HG02938 (cell line): ENCODE measurements around the gene HK1.
A peak's percentile ranks its signal among the peaks of the same experiment; 100 is the strongest.
"Not testable (repeated sequence)": the region's sequence is repeated elsewhere in the genome, so short reads cannot be mapped to it uniquely, and the experiment has no call there.

ENCODE experiments used
- ATAC-seq: cut with Tn5 transposase; IDR thresholded peaks from one replicate; pipeline ENCODE4 v1.9.1; 2021; ENCODE audit warnings: mild to moderate bottlenecking, moderate library complexity; ENCODE audit not compliant: unreplicated experiment

The HK1 gene

GRCh38 chr10:69278446-69278963 is at the start of gene HK1:
Gene HK1 (plus strand): TSS chr10:69278496.
- no peak for ATAC-seq

- no peak for ATAC-seq
These were observed 48.7 kb upstream of the HK1 start for GRCh38 chr10:69229616-69229916.

- no peak for ATAC-seq
These were observed 48.2 kb upstream of the HK1 start for GRCh38 chr10:69230128-69230527.

- ATAC-seq, result no peak
These were observed 46.0 kb upstream of the HK1 start for GRCh38 chr10:69232252-69232651.

- ATAC-seq, result no peak
These were observed 45.4 kb upstream of the HK1 start for GRCh38 chr10:69232736-69233480.

- no peak for ATAC-seq
These were observed 43.8 kb upstream of the HK1 start for GRCh38 chr10:69234447-69234846.

GRCh38 chr10:69237528-69238159 is 40.7 kb upstream of the HK1 start:
- peak; percentile 89 for ATAC-seq

- ATAC-seq, result no peak
These were observed 39.2 kb upstream of the HK1 start for GRCh38 chr10:69239136-69239535.

GRCh38 chr10:69239816-69240434 is 38.4 kb upstream of the HK1 start:
- no peak for ATAC-seq

GRCh38 chr10:69240455-69240854 is 37.8 kb upstream of the HK1 start:
- no peak for ATAC-seq

GRCh38 chr10:69241575-69241974 is 36.7 kb upstream of the HK1 start:
- no peak for ATAC-seq

- no peak for ATAC-seq
These were observed 36.0 kb upstream of the HK1 start for GRCh38 chr10:69242040-69242851.

- no peak for ATAC-seq
These were observed 35.5 kb upstream of the HK1 start for GRCh38 chr10:69242852-69243212.

- no peak for ATAC-seq
These were observed 34.5 kb upstream of the HK1 start for GRCh38 chr10:69243817-69244216.

GRCh38 chr10:69246036-69246435 is 32.3 kb upstream of the HK1 start:
- ATAC-seq, result no peak

GRCh38 chr10:69246581-69247312 is 31.5 kb upstream of the HK1 start:
- ATAC-seq, result no peak

GRCh38 chr10:69247313-69247710 is 31.0 kb upstream of the HK1 start:
- no peak for ATAC-seq

GRCh38 chr10:69248117-69248730 is 30.1 kb upstream of the HK1 start:
- no peak for ATAC-seq

- ATAC-seq, result no peak
These were observed 28.3 kb upstream of the HK1 start for GRCh38 chr10:69250041-69250440.

- not testable (repeated sequence) for ATAC-seq
These were observed 26.9 kb upstream of the HK1 start for GRCh38 chr10:69251417-69251816.
